H1 (cell line): ENCODE measurements around the gene KPNA4.

Source experiments
- EZH2 ChIP-seq: fragments of 200-600 bp; sonication (generic); IDR thresholded peaks from 2 replicates; pipeline ENCODE4 v1.7.1; 2012; ENCODE audit warnings: low read depth, mild to moderate bottlenecking, moderate library complexity, low read length, inconsistent platforms; ENCODE audit not compliant: severe bottlenecking
- GTF2F1 ChIP-seq: IDR thresholded peaks from 2 replicates; pipeline ENCODE4 v1.6.1; 2012; ENCODE audit warnings: low read depth, low read length, improper control_type of control experiment, borderline replicate concordance
- PHF8 ChIP-seq: fragments of 200-600 bp; sonication (generic); conservative IDR thresholded peaks from 2 replicates; pipeline ENCODE4 v1.7.1; 2012; ENCODE audit warnings: low read depth, mild to moderate bottlenecking, inconsistent platforms, low read length, moderate library complexity
- POLR2A ChIP-seq, 2 experiments: IDR thresholded peaks; 1 replicate in 1 of 2; 2 replicates in 1 of 2; pipeline ENCODE4 v1.6.1; 2011; ENCODE audit warnings: low read depth in 2 of 2, low read length in 2 of 2, mild to moderate bottlenecking in 2 of 2; ENCODE audit errors: control extremely low read depth in 1 of 2
- POLR2AphosphoS5 ChIP-seq: IDR thresholded peaks from 2 replicates; pipeline ENCODE4 v1.6.1; 2011; ENCODE audit warnings: low read depth, low read length
- SP2 ChIP-seq: IDR thresholded peaks from 2 replicates; pipeline ENCODE4 v1.6.1; 2012; ENCODE audit warnings: mild to moderate bottlenecking, low read length, inconsistent platforms
- SRF ChIP-seq: IDR thresholded peaks from 2 replicates; pipeline ENCODE4 v1.6.1; 2011; ENCODE audit warnings: mild to moderate bottlenecking, low read depth, low read length, moderate library complexity
- TAF1 ChIP-seq: IDR thresholded peaks from 2 replicates; pipeline ENCODE4 v1.6.1; 2011; ENCODE audit warnings: mild to moderate bottlenecking, low read depth, low read length
- TBP ChIP-seq: IDR thresholded peaks from 2 replicates; pipeline ENCODE4 v1.6.1; 2011; ENCODE audit warnings: low read depth, low read length, improper control_type of control experiment
- YY1 ChIP-seq: IDR thresholded peaks from 2 replicates; pipeline ENCODE4 v1.6.1; 2011; ENCODE audit warnings: low read depth, mild to moderate bottlenecking, low read length
- TF ChIP-seq, protein P1 (sequence below), 3 experiments: IDR thresholded peaks; 1 replicate in 2 of 3; 2 replicates in 1 of 3; pipeline versions ENCODE4 v1.5.1 to v1.6.1; 2011; ENCODE audit warnings: low read length in 3 of 3, mild to moderate bottlenecking in 3 of 3, inconsistent platforms in 2 of 3, low read depth in 1 of 3, moderate library complexity in 1 of 3; ENCODE audit not compliant: insufficient read depth in 1 of 3; ENCODE audit errors: control extremely low read depth in 1 of 3
- TF ChIP-seq, protein P2 (sequence below): IDR thresholded peaks from 2 replicates; pipeline ENCODE4 v1.6.1; 2011; ENCODE audit warnings: low read length, improper control_type of control experiment
- TF ChIP-seq, protein P3 (sequence below): IDR thresholded peaks from 2 replicates; pipeline ENCODE4 v1.6.1; 2012; ENCODE audit warnings: inconsistent platforms

DNA sequence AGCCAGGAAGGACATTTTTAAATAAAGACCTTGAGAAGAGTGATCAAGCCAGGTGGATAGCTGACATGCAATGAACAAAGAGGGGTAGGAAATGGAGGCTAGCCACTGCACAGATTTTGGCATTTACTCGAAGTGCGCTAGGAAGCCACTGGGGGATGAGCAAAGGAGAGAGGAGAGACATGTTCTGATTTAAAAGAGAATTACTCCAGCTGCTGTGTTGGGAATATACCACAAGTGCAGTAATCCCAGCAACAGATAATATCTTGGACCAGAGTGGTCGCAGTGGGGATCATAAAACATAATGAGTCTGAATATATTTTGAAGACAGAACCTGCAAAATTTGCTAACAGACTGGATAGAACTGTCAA lies 19.9 kb downstream of the KPNA4 start:
- TF ChIP-seq, protein P1, sequence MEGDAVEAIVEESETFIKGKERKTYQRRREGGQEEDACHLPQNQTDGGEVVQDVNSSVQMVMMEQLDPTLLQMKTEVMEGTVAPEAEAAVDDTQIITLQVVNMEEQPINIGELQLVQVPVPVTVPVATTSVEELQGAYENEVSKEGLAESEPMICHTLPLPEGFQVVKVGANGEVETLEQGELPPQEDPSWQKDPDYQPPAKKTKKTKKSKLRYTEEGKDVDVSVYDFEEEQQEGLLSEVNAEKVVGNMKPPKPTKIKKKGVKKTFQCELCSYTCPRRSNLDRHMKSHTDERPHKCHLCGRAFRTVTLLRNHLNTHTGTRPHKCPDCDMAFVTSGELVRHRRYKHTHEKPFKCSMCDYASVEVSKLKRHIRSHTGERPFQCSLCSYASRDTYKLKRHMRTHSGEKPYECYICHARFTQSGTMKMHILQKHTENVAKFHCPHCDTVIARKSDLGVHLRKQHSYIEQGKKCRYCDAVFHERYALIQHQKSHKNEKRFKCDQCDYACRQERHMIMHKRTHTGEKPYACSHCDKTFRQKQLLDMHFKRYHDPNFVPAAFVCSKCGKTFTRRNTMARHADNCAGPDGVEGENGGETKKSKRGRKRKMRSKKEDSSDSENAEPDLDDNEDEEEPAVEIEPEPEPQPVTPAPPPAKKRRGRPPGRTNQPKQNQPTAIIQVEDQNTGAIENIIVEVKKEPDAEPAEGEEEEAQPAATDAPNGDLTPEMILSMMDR (IDR thresholded peaks at IDR 0.05; ENCODE audit: control extremely low read depth in 1 of 3, insufficient read depth in 1 of 3, low read depth in 1 of 3, low read length in 3 of 3), result no peak
- TF ChIP-seq SP2 (no peak), YY1 (no peak), TBP (no peak), GTF2F1 (no peak), PHF8 (no peak), EZH2 (no peak), POLR2A (IDR thresholded peaks at IDR 0.05; ENCODE audit: control extremely low read depth in 1 of 2, low read depth in 2 of 2, low read length in 2 of 2) (no peak), TAF1 (no peak), POLR2AphosphoS5 (no peak), SRF (no peak)
- TF ChIP-seq, protein P2, sequence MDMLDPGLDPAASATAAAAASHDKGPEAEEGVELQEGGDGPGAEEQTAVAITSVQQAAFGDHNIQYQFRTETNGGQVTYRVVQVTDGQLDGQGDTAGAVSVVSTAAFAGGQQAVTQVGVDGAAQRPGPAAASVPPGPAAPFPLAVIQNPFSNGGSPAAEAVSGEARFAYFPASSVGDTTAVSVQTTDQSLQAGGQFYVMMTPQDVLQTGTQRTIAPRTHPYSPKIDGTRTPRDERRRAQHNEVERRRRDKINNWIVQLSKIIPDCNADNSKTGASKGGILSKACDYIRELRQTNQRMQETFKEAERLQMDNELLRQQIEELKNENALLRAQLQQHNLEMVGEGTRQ, result no peak
- TF ChIP-seq, protein P3, sequence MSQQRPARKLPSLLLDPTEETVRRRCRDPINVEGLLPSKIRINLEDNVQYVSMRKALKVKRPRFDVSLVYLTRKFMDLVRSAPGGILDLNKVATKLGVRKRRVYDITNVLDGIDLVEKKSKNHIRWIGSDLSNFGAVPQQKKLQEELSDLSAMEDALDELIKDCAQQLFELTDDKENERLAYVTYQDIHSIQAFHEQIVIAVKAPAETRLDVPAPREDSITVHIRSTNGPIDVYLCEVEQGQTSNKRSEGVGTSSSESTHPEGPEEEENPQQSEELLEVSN, result no peak
